HCT116 (cell line): ENCODE results near the gene ARHGDIA.

Source experiments
- ATF3 ChIP-seq: IDR thresholded peaks from 2 replicates; pipeline ENCODE4 v1.6.1; 2012
- CTCF ChIP-seq, 3 experiments: fragments of 200-600 bp in 1 of 3; sonication (generic) in 1 of 3; IDR thresholded peaks in 2 of 3; conservative IDR thresholded peaks in 1 of 3; 2 replicates each; pipeline ENCODE4 v1.5.1; 2012 to 2017; ENCODE audit warnings: low read depth in 2 of 3, low read length in 2 of 3, antibody characterized with exemption in 1 of 3, borderline replicate concordance in 1 of 3, control low read depth in 1 of 3, mild to moderate bottlenecking in 1 of 3, mixed read lengths in 1 of 3, mixed run types in 1 of 3, moderate library complexity in 1 of 3; ENCODE audit not compliant: insufficient read depth in 1 of 3
- EZH2phosphoT487 ChIP-seq: fragments of 200-600 bp; IDR thresholded peaks from 2 replicates; pipeline ENCODE4 v1.6.1; 2018; ENCODE audit warnings: antibody characterized with exemption, borderline replicate concordance
- POLR2AphosphoS5 ChIP-seq: IDR thresholded peaks from 2 replicates; pipeline ENCODE4 v1.6.1; 2011; ENCODE audit warnings: mild to moderate bottlenecking, low read depth, low read length, moderate library complexity
- TCF7L2 ChIP-seq: IDR thresholded peaks from 2 replicates; pipeline ENCODE4 v1.7.0; 2011; ENCODE audit warnings: borderline replicate concordance, inconsistent platforms; ENCODE audit not compliant: insufficient read depth, insufficient read length; ENCODE audit errors: extremely low read depth
- YY1 ChIP-seq: IDR thresholded peaks from 2 replicates; pipeline ENCODE4 v1.6.1; 2011; ENCODE audit warnings: low read length, low read depth, moderate library complexity, mild to moderate bottlenecking; ENCODE audit not compliant: insufficient replicate concordance; ENCODE audit errors: extremely low read depth
- TF ChIP-seq, protein P1 (sequence below): IDR thresholded peaks from 2 replicates; pipeline ENCODE4 v1.6.1; 2012; ENCODE audit warnings: low read depth

DNA sequence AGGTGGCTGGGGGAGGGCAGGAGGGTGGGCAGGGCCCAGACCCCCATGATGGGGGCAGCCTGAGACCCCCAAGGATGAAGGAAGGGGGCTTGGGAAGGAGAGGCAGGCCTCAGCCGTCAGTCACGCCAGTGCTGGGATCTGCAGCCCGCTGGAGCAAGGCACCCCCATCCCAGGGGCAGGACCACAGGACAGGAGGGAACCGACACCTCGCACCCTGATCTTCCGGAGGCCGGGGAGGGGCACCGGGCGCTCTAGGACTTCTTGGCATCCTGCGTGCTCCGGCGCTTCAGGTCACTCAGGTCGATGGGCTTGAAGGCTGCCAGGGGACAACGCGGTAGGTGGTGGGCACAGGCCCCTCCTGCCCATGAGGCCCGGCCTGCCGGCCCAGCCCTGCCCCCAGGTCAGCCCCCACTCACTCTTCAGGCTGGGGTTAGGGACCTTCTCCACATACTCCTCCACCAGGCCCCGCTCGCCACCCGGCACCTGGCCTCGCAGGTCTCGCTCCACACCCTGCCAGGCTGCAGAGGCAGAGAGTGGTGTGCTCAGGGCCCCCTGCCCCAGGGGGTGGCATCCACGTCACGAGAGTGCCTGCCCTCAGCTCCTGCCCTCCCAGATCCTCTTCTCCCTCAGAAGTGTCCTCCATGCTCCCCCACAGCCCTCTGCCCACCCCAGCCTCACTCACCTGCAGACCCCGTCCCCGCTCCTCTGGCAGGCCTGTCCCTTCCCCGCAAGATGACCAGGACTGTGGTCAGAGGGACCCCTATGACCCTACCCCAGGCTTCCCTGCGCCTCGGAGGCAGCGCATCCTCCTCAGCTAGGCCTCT, 47.9 kb downstream of the ARHGDIA start:
- TF ChIP-seq CTCF (IDR thresholded peaks at IDR 0.05 in 2 of 3, conservative IDR thresholded peaks at IDR 0.05 in 1 of 3; ENCODE audit: borderline replicate concordance in 1 of 3, insufficient read depth in 1 of 3, low read depth in 2 of 3, low read length in 2 of 3), result no peak
- TF ChIP-seq EZH2phosphoT487, result no peak
- no peak for TF ChIP-seq POLR2AphosphoS5
- TF ChIP-seq, protein P1, sequence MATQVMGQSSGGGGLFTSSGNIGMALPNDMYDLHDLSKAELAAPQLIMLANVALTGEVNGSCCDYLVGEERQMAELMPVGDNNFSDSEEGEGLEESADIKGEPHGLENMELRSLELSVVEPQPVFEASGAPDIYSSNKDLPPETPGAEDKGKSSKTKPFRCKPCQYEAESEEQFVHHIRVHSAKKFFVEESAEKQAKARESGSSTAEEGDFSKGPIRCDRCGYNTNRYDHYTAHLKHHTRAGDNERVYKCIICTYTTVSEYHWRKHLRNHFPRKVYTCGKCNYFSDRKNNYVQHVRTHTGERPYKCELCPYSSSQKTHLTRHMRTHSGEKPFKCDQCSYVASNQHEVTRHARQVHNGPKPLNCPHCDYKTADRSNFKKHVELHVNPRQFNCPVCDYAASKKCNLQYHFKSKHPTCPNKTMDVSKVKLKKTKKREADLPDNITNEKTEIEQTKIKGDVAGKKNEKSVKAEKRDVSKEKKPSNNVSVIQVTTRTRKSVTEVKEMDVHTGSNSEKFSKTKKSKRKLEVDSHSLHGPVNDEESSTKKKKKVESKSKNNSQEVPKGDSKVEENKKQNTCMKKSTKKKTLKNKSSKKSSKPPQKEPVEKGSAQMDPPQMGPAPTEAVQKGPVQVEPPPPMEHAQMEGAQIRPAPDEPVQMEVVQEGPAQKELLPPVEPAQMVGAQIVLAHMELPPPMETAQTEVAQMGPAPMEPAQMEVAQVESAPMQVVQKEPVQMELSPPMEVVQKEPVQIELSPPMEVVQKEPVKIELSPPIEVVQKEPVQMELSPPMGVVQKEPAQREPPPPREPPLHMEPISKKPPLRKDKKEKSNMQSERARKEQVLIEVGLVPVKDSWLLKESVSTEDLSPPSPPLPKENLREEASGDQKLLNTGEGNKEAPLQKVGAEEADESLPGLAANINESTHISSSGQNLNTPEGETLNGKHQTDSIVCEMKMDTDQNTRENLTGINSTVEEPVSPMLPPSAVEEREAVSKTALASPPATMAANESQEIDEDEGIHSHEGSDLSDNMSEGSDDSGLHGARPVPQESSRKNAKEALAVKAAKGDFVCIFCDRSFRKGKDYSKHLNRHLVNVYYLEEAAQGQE, result no peak
- TF ChIP-seq YY1, result no peak
- TF ChIP-seq TCF7L2, result no peak
- TF ChIP-seq ATF3, result no peak
